ENCODE results near the gene PJA1. TPM values are rescaled to one million over a fixed set of nuclear protein-coding genes. Genes with fewer than 3 reads are reported as not detected.

The PJA1 gene
- total RNA-seq, 6 experiments from 2014 or later, result 13.3 to 18.9 (median 17.0) TPM

GRCh38 chrX:69203638-69204037 lies 38.4 kb upstream of the PJA1 start:
- Mint-ChIP-seq H3K4me1 (ENCODE audit: low read depth) (no peaks in the 10 kb centered on the region), H3K4me3 (no peak overlapping the region), H3K27ac (no peak overlapping the region), H3K9me3 (no peaks in the 10 kb centered on the region), H3K27me3 (ENCODE audit: insufficient read depth) (peaks cover 20% of the 10 kb centered on the region), H3K36me3 (ENCODE audit: low read depth) (no peaks in the 10 kb centered on the region)
- TF ChIP-seq CTCF (IDR thresholded peaks at IDR 0.05), result no peak
- no peak for DNase-seq

- Mint-ChIP-seq H3K9me3 (no peaks in the 10 kb centered on the region), H3K36me3 (ENCODE audit: low read depth) (no peaks in the 10 kb centered on the region), H3K27ac (no peak overlapping the region), H3K27me3 (ENCODE audit: insufficient read depth) (peaks cover 28% of the 10 kb centered on the region), H3K4me1 (ENCODE audit: low read depth) (no peaks in the 10 kb centered on the region; the same call in 1 of the 2 replicates), H3K4me3 (no peak overlapping the region)
- no peak for DNase-seq
- no peak for TF ChIP-seq CTCF (IDR thresholded peaks at IDR 0.05)
Measured at GRCh38 chrX:69197690-69198089, 32.4 kb upstream of the PJA1 start.

DNA sequence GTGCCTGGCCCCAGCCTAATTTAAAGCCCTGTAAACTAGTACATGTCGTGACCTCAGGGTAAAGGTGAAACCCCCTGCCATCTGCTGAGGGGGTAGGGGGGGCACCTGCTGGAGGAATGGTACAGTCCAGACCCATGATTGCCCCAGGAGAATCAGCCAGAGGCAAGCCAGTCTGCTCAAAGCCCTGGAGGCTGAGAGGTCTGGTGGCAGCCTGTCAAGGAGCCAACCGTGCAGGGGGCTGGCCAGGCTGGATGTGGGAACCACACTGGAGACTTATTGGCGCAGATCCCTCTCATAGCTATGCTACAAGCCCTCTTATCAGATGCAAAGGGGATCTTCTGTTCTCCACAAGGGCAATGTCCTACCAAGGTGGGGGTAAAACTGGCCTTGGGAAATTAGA lies 31.4 kb upstream of the PJA1 start:
- Mint-ChIP-seq H3K27me3 (ENCODE audit: insufficient read depth) (peaks cover 26% of the 10 kb centered on the region), H3K4me3 (no peak overlapping the region), H3K9me3 (no peaks in the 10 kb centered on the region), H3K27ac (no peak overlapping the region), H3K4me1 (ENCODE audit: low read depth) (no peaks in the 10 kb centered on the region; the same call in 1 of the 2 replicates), H3K36me3 (ENCODE audit: low read depth) (no peaks in the 10 kb centered on the region)
- DNase-seq, result no peak
- no peak for TF ChIP-seq CTCF (IDR thresholded peaks at IDR 0.05)

- Mint-ChIP-seq H3K4me3 (no peak overlapping the region), H3K9me3 (no peaks in the 10 kb centered on the region), H3K27ac (no peak overlapping the region), H3K27me3 (ENCODE audit: insufficient read depth) (peaks cover 25% of the 10 kb centered on the region), H3K4me1 (ENCODE audit: low read depth) (no peaks in the 10 kb centered on the region; the same call in 1 of the 2 replicates), H3K36me3 (ENCODE audit: low read depth) (no peaks in the 10 kb centered on the region)
- TF ChIP-seq CTCF (IDR thresholded peaks at IDR 0.05), result no peak
- no peak for DNase-seq
Measured at GRCh38 chrX:69195810-69196209, 30.6 kb upstream of the PJA1 start.

- H3K27ac Mint-ChIP-seq, result no peak overlapping the region
- no peak for DNase-seq
- no peaks in the 10 kb centered on the region for H3K9me3 Mint-ChIP-seq
- TF ChIP-seq CTCF (IDR thresholded peaks at IDR 0.05), result no peak
- no peaks in the 10 kb centered on the region; the same call in 1 of the 2 replicates for H3K4me1 Mint-ChIP-seq (ENCODE audit: low read depth)
- peaks cover 26% of the 10 kb centered on the region for H3K27me3 Mint-ChIP-seq (ENCODE audit: insufficient read depth)
- no peaks in the 10 kb centered on the region for H3K36me3 Mint-ChIP-seq (ENCODE audit: low read depth)
- H3K4me3 Mint-ChIP-seq, result no peak overlapping the region
Measured at GRCh38 chrX:69195192-69195591, 29.9 kb upstream of the PJA1 start.

DNA sequence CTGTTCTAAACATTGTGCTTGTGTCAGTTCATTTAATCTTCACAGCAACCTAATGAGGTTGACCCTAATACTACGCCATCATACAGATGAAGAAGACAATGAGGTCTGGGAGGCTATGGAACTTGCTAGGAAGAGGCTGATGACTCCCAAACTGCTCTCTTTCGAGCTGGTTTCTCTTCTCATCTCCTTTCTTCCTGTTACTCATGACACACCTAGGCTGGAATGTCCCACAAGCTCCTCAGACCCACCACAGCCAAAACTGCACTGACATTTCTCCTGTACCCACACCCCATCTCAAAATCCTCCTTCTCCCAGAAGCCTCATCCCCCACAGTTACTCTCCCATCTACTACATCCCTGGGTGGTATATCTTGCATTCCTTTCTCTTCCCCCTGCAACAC lies 27.4 kb upstream of the PJA1 start:
- H3K36me3 Mint-ChIP-seq (ENCODE audit: low read depth), result no peaks in the 10 kb centered on the region
- no peak for TF ChIP-seq CTCF (IDR thresholded peaks at IDR 0.05)
- H3K4me1 Mint-ChIP-seq (ENCODE audit: low read depth), result no peaks in the 10 kb centered on the region; the same call in 1 of the 2 replicates
- no peak for DNase-seq
- H3K9me3 Mint-ChIP-seq, result no peaks in the 10 kb centered on the region
- H3K27me3 Mint-ChIP-seq (ENCODE audit: insufficient read depth), result peaks cover 27% of the 10 kb centered on the region
- no peak overlapping the region for H3K4me3 Mint-ChIP-seq
- H3K27ac Mint-ChIP-seq, result no peak overlapping the region

Measured in HFFc6 (cell line).